H9 (cell line): ENCODE results near the gene ARCN1. TPM values are rescaled to one million over a fixed set of nuclear protein-coding genes. Genes with fewer than 3 reads are reported as not detected.

Source experiments
- DNase-seq: peaks from one replicate; pipeline ENCODE4 v3.0.0-alpha.2; 2017
- H2AFZ ChIP-seq: one replicate; pipeline ENCODE4 v1.6.1; 2013; ENCODE audit warnings: mild to moderate bottlenecking, low read length, control low read depth, moderate library complexity
- H2AK5ac ChIP-seq: 2 replicates; pipeline ENCODE4 v1.6.1; 2013; ENCODE audit warnings: low read length, control low read depth, mixed read lengths; ENCODE audit not compliant: insufficient read length
- H2BK120ac ChIP-seq: one replicate; pipeline ENCODE4 v1.6.1; 2013; ENCODE audit warnings: low read depth, mild to moderate bottlenecking, low read length, control low read depth, inconsistent platforms; ENCODE audit not compliant: poor library complexity, severe bottlenecking
- H2BK12ac ChIP-seq: 2 replicates; pipeline ENCODE4 v1.6.1; 2013; ENCODE audit warnings: low read length, control low read depth, mixed read lengths, low read depth; ENCODE audit not compliant: insufficient read length
- H2BK15ac ChIP-seq: 2 replicates; pipeline ENCODE4 v1.6.1; 2013; ENCODE audit warnings: low read depth, low read length, control low read depth
- H2BK20ac ChIP-seq: one replicate; pipeline ENCODE4 v1.6.1; 2013; ENCODE audit warnings: low read depth, mild to moderate bottlenecking, low read length, control low read depth, inconsistent platforms; ENCODE audit not compliant: poor library complexity, severe bottlenecking
- H2BK5ac ChIP-seq: 2 replicates; pipeline ENCODE4 v1.6.1; 2013; ENCODE audit warnings: low read length, control low read depth, mixed read lengths; ENCODE audit not compliant: insufficient read length
- H3K14ac ChIP-seq: 2 replicates; pipeline ENCODE4 v1.6.1; 2013; ENCODE audit warnings: low read length, control low read depth; ENCODE audit not compliant: insufficient read depth
- H3K18ac ChIP-seq: 2 replicates; pipeline ENCODE4 v1.6.1; 2013; ENCODE audit warnings: low read depth, mild to moderate bottlenecking, mixed read lengths, low read length, control low read depth; ENCODE audit not compliant: insufficient read length
- H3K23ac ChIP-seq: 2 replicates; pipeline ENCODE4 v1.6.1; 2013; ENCODE audit warnings: low read length, control low read depth, mixed read lengths, low read depth; ENCODE audit not compliant: insufficient read length
- H3K23me2 ChIP-seq: 2 replicates; pipeline ENCODE4 v1.6.1; 2013; ENCODE audit warnings: low read depth, mild to moderate bottlenecking, mixed read lengths, low read length, control low read depth; ENCODE audit not compliant: insufficient read length, poor library complexity, severe bottlenecking
- H3K27ac ChIP-seq: 2 replicates; pipeline ENCODE4 v1.5.1; 2013; ENCODE audit warnings: low read length, control low read depth, mixed read lengths, low read depth; ENCODE audit not compliant: insufficient read length
- H3K27me3 ChIP-seq: 2 replicates; pipeline ENCODE4 v1.6.1; 2013; ENCODE audit warnings: low read length, control low read depth, inconsistent platforms; ENCODE audit not compliant: insufficient read depth
- H3K4ac ChIP-seq: 2 replicates; pipeline ENCODE4 v1.6.1; 2013; ENCODE audit warnings: low read depth, mild to moderate bottlenecking, control low read depth, inconsistent platforms, low read length, moderate library complexity
- H3K4me1 ChIP-seq: 2 replicates; pipeline ENCODE4 v1.6.1; 2013; ENCODE audit warnings: low read length, control low read depth, inconsistent platforms; ENCODE audit not compliant: insufficient read depth
- H3K4me2 ChIP-seq: 2 replicates; pipeline ENCODE4 v1.6.1; 2013; ENCODE audit warnings: low read length, control low read depth, mixed read lengths; ENCODE audit not compliant: insufficient read length, insufficient read depth
- H3K56ac ChIP-seq: 2 replicates; pipeline ENCODE4 v1.6.1; 2013; ENCODE audit warnings: low read depth, mild to moderate bottlenecking, mixed read lengths, low read length, control low read depth; ENCODE audit not compliant: insufficient read length
- H3K79me1 ChIP-seq: 2 replicates; pipeline ENCODE4 v1.6.1; 2013; ENCODE audit warnings: low read depth, mild to moderate bottlenecking, moderate library complexity, low read length, control low read depth, inconsistent platforms; ENCODE audit not compliant: insufficient read depth, poor library complexity, severe bottlenecking
- H3K79me2 ChIP-seq: 2 replicates; pipeline ENCODE4 v1.6.1; 2013; ENCODE audit warnings: low read length, control low read depth, inconsistent platforms; ENCODE audit not compliant: insufficient read depth
- H3K9ac ChIP-seq: 2 replicates; pipeline ENCODE4 v1.6.1; 2013; ENCODE audit warnings: low read length, control low read depth, mixed read lengths; ENCODE audit not compliant: insufficient read length; ENCODE audit errors: extremely low read depth
- H3K9me3 ChIP-seq: one replicate; pipeline ENCODE4 v1.6.1; 2013; ENCODE audit warnings: low read depth, low read length, inconsistent platforms; ENCODE audit not compliant: control insufficient read depth
- H3T11ph ChIP-seq: one replicate; pipeline ENCODE4 v1.6.1; 2013; ENCODE audit warnings: mild to moderate bottlenecking, low read length, control low read depth, inconsistent platforms
- H4K20me1 ChIP-seq: one replicate; pipeline ENCODE4 v1.6.1; 2013; ENCODE audit not compliant: control insufficient read depth, insufficient read length, insufficient read depth
- H4K5ac ChIP-seq: 2 replicates; pipeline ENCODE4 v1.6.1; 2013; ENCODE audit warnings: low read depth, mild to moderate bottlenecking, mixed read lengths, low read length, control low read depth; ENCODE audit not compliant: insufficient read length
- H4K8ac ChIP-seq: replicated peaks from 2 replicates; pipeline ENCODE4 v1.6.1; 2013; ENCODE audit warnings: low read length, control low read depth, mixed read lengths, low read depth; ENCODE audit not compliant: insufficient read length
- H4K91ac ChIP-seq: 2 replicates; pipeline ENCODE4 v1.6.1; 2013; ENCODE audit warnings: low read depth, mild to moderate bottlenecking, moderate library complexity, mixed read lengths, low read length, control low read depth; ENCODE audit not compliant: insufficient read length
- H3K27ac Mint-ChIP-seq, 3 experiments: 2 replicates in 2 of 3; 3 replicates in 1 of 3; pipeline ENCODE4 v1.8.0; 2020 to 2021; ENCODE audit warnings: mixed read lengths in 3 of 3, mild to moderate bottlenecking in 1 of 3, moderate library complexity in 1 of 3
- H3K27me3 Mint-ChIP-seq: 2 replicates; pipeline ENCODE4 v1.8.0; 2021; ENCODE audit warnings: low read depth, mild to moderate bottlenecking, moderate library complexity, mixed read lengths
- H3K36me3 Mint-ChIP-seq, 3 experiments: 2 replicates in 2 of 3; 3 replicates in 1 of 3; pipeline ENCODE4 v1.8.0; 2020 to 2021; ENCODE audit warnings: low read depth in 3 of 3, mixed read lengths in 3 of 3; ENCODE audit not compliant: insufficient read depth in 1 of 3
- H3K4me1 Mint-ChIP-seq, 2 experiments: 2 replicates each; pipeline ENCODE4 v1.8.0; 2020; ENCODE audit warnings: mixed read lengths in 2 of 2
- H3K4me3 Mint-ChIP-seq, 2 experiments: 2 replicates in 1 of 2; 3 replicates in 1 of 2; pipeline ENCODE4 v1.8.0; 2020 to 2021; ENCODE audit warnings: mild to moderate bottlenecking in 2 of 2, mixed read lengths in 2 of 2, moderate library complexity in 1 of 2
- H3K9me3 Mint-ChIP-seq, 2 experiments: 2 replicates in 1 of 2; 3 replicates in 1 of 2; pipeline ENCODE4 v1.8.0; 2020; ENCODE audit warnings: mild to moderate bottlenecking in 2 of 2, mixed read lengths in 2 of 2, moderate library complexity in 1 of 2
- WGBS: extraction: QIAGEN DNeasy Blood & Tissue Kit; methylation state at CpG from one replicate; pipeline ENCODE4 v1.1.7; 2013; ENCODE audit warnings: missing lambda C conversion rate, low lambda C conversion rate, mixed read lengths; ENCODE audit not compliant: insufficient read length; ENCODE audit errors: extremely low coverage; 5-methylcytosine and 5-hydroxymethylcytosine counted together
- long read RNA-seq: library from polyadenylated mRNA; unstranded; transcript quantifications from one replicate; pipeline ENCODE4 v2.0.0, GENCODE V29; 2020
- total RNA-seq: library from RNA; stranded (reverse); gene quantifications from 2 replicates; pipeline ENCODE4 v1.2.1, GENCODE V29; 2021
- TF ChIP-seq, protein P1 (sequence below): fragments of 200-600 bp; sonication (generic); conservative IDR thresholded peaks from 3 replicates; pipeline ENCODE4 v1.8.0; 2021; ENCODE audit warnings: antibody characterized with exemption, mild to moderate bottlenecking

Gene ARCN1
- total RNA-seq = 152 TPM in 2 replicates
- long read RNA-seq, transcript ARCN1-203 (9 exons, 1,709 nt) = minor isoform, 6 of 225 reads
- long read RNA-seq, transcript ARCN1-201 (10 exons, 3,845 nt) = major isoform, 170 of 225 reads
- long read RNA-seq, partial matches to known transcripts = 24 of 225 reads
- long read RNA-seq, other reads (novel, unspliced or antisense) = 25 of 225 reads

- Histone ChIP-seq H2BK5ac (peak within 1 kb of the TSS; percentile 41), H3K27ac (no peak within 1 kb of the TSS), H2BK12ac (no peak within 1 kb of the TSS), H3K4me2 (peak within 1 kb of the TSS; percentile 99), H3K4ac (no peak within 1 kb of the TSS), H3T11ph (no peak within 1 kb of the TSS), H4K91ac (no peak within 1 kb of the TSS), H2BK120ac (no peak within 1 kb of the TSS), H2AFZ (no peak within 1 kb of the TSS), H3K9me3 (no peaks in the 10 kb centered on the region), H3K9ac (peak within 1 kb of the TSS; percentile 84), H2AK5ac (no peak within 1 kb of the TSS), H3K79me1 (peaks cover 8% of the 10 kb centered on the region), H2BK15ac (no peak within 1 kb of the TSS), H4K8ac (no peak within 1 kb of the TSS), H4K5ac (no peak within 1 kb of the TSS), H3K23me2 (peaks cover 7% of the 10 kb centered on the region), H3K18ac (peak within 1 kb of the TSS; percentile 97), H3K14ac (peak within 1 kb of the TSS; percentile 97), H3K23ac (no peak within 1 kb of the TSS), H3K79me2 (peaks cover 19% of the 10 kb centered on the region; the same call in 1 of the 2 replicates), H3K27me3 (no peaks in the 10 kb centered on the region), H3K4me1 (no peaks in the 10 kb centered on the region), H4K20me1 (no peaks in the 10 kb centered on the region), H2BK20ac (no peak within 1 kb of the TSS), H3K56ac (no peak within 1 kb of the TSS)
- TF ChIP-seq, protein P1, sequence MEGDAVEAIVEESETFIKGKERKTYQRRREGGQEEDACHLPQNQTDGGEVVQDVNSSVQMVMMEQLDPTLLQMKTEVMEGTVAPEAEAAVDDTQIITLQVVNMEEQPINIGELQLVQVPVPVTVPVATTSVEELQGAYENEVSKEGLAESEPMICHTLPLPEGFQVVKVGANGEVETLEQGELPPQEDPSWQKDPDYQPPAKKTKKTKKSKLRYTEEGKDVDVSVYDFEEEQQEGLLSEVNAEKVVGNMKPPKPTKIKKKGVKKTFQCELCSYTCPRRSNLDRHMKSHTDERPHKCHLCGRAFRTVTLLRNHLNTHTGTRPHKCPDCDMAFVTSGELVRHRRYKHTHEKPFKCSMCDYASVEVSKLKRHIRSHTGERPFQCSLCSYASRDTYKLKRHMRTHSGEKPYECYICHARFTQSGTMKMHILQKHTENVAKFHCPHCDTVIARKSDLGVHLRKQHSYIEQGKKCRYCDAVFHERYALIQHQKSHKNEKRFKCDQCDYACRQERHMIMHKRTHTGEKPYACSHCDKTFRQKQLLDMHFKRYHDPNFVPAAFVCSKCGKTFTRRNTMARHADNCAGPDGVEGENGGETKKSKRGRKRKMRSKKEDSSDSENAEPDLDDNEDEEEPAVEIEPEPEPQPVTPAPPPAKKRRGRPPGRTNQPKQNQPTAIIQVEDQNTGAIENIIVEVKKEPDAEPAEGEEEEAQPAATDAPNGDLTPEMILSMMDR = no peak
- Mint-ChIP-seq H3K4me3 (peak within 1 kb of the TSS; percentile 86 to 95), H3K27ac (peak within 1 kb of the TSS; percentile 78 to 98 (median 87); a peak in 6 of 7 replicates), H3K4me1 (peaks cover 16 to 20% of the 10 kb centered on the region in 2 experiments), H3K36me3 (peaks cover 0 to 6% (median 0%) of the 10 kb centered on the region in 3 experiments; a peak in 2 of 7 replicates), H3K9me3 (no peaks in the 10 kb centered on the region), H3K27me3 (peaks cover 2% of the 10 kb centered on the region)
- peak; percentile 91 for DNase-seq
- no CpG with 5 or more reads among the region's 55 CpGs for WGBS
Measured at GRCh38 chr11:118572061-118572980, at the start of gene ARCN1. Gene ARCN1, plus strand, starts transcription at chr11:118572409. Its CDS starts 139 bp downstream, at chr11:118572548.
